Measurements from ENCODE around the gene SDHB.

Gene SDHB

GRCh38 chr1:17014671-17015567, 38.9 kb downstream of the SDHB start:
- Histone ChIP-seq H3K27ac (ENCODE audit: low read length) (no peak overlapping the region), H3K36me3 (replicated peaks; ENCODE audit: low read depth, low read length) (peaks cover 10% of the 10 kb centered on the region), H3K27me3 (ENCODE audit: low read depth, low read length) (no peaks in the 10 kb centered on the region), H3K4me1 (ENCODE audit: low read length) (peaks cover 30% of the 10 kb centered on the region), H4K20me1 (ENCODE audit: insufficient read depth, low read length) (no peaks in the 10 kb centered on the region), H3K9ac (ENCODE audit: low read length) (no peak overlapping the region), H2AFZ (ENCODE audit: low read depth, low read length) (no peak overlapping the region), H3K4me3 (ENCODE audit: low read length) (no peak overlapping the region), H3K4me2 (ENCODE audit: low read length) (no peak overlapping the region), H3K9me3 (ENCODE audit: insufficient read depth, low read length) (no peaks in the 10 kb centered on the region), H3K79me2 (ENCODE audit: low read length) (no peaks in the 10 kb centered on the region)
- TF ChIP-seq CTCF (IDR thresholded peaks at IDR 0.05; ENCODE audit: low read depth, low read length) (no peak), EZH2phosphoT487 (IDR thresholded peaks at IDR 0.05; ENCODE audit: low read depth) (no peak)

GRCh38 chr1:17013491-17014320, 40.1 kb downstream of the SDHB start:
- Histone ChIP-seq H3K79me2 (ENCODE audit: low read length) (no peaks in the 10 kb centered on the region), H2AFZ (ENCODE audit: low read depth, low read length) (no peak overlapping the region), H3K9me3 (ENCODE audit: insufficient read depth, low read length) (no peaks in the 10 kb centered on the region), H3K4me1 (ENCODE audit: low read length) (peaks cover 23% of the 10 kb centered on the region), H3K36me3 (replicated peaks; ENCODE audit: low read depth, low read length) (peaks cover 4% of the 10 kb centered on the region), H3K9ac (ENCODE audit: low read length) (no peak overlapping the region), H3K27ac (ENCODE audit: low read length) (no peak overlapping the region), H4K20me1 (ENCODE audit: insufficient read depth, low read length) (no peaks in the 10 kb centered on the region), H3K4me3 (ENCODE audit: low read length) (no peak overlapping the region), H3K27me3 (ENCODE audit: low read depth, low read length) (no peaks in the 10 kb centered on the region), H3K4me2 (ENCODE audit: low read length) (no peak overlapping the region)
- no peak for TF ChIP-seq CTCF (IDR thresholded peaks at IDR 0.05; ENCODE audit: low read depth, low read length)
- no peak for TF ChIP-seq EZH2phosphoT487 (IDR thresholded peaks at IDR 0.05; ENCODE audit: low read depth)

GRCh38 chr1:17012775-17013490, 40.9 kb downstream of the SDHB start:
- H3K9me3 ChIP-seq (ENCODE audit: insufficient read depth, low read length): no peaks in the 10 kb centered on the region
- no peaks in the 10 kb centered on the region for H3K27me3 ChIP-seq (ENCODE audit: low read depth, low read length)
- no peak overlapping the region for H3K9ac ChIP-seq (ENCODE audit: low read length)
- H3K4me2 ChIP-seq (ENCODE audit: low read length): no peak overlapping the region
- TF ChIP-seq EZH2phosphoT487 (IDR thresholded peaks at IDR 0.05; ENCODE audit: low read depth) (no peak), CTCF (IDR thresholded peaks at IDR 0.05; ENCODE audit: low read depth, low read length) (no peak)
- no peak overlapping the region for H2AFZ ChIP-seq (ENCODE audit: low read depth, low read length)
- peaks cover 17% of the 10 kb centered on the region for H3K4me1 ChIP-seq (ENCODE audit: low read length)
- H4K20me1 ChIP-seq (ENCODE audit: insufficient read depth, low read length): no peaks in the 10 kb centered on the region
- H3K27ac ChIP-seq (ENCODE audit: low read length): no peak overlapping the region
- no peak overlapping the region for H3K4me3 ChIP-seq (ENCODE audit: low read length)
- no peaks in the 10 kb centered on the region for H3K36me3 ChIP-seq (replicated peaks; ENCODE audit: low read depth, low read length)
- H3K79me2 ChIP-seq (ENCODE audit: low read length): no peaks in the 10 kb centered on the region

Measured in OCI-LY3 (cell line).